ENCODE data around the gene F5.

Gene F5

DNA sequence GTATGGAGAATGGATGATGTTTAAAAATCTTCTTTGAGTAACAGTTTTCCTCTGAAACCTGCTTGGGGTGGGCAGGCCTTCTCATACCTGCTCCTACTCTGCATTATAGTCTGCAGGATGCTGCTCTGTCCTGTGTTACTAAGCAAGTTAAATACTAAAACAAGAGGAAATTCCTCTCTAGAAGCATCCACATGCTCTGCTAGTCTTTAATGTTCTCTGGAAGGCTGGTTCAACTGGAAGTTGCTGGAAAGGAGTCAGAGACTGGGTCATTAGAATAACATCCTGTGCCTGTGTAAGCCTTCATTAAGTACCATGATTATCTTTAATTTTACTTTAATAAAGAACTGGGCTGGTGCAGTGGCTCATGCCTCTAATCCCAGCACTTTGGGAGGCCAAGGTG is 37.8 kb upstream of the F5 start:
- no peak overlapping the region for H3K4me3 ChIP-seq (replicated peaks in 1 of 2; ENCODE audit: low read depth in 2 of 2, low read length in 2 of 2)
- no peak for DNase-seq (ENCODE audit: low read depth in 2 of 2)
- TF ChIP-seq, protein P1, sequence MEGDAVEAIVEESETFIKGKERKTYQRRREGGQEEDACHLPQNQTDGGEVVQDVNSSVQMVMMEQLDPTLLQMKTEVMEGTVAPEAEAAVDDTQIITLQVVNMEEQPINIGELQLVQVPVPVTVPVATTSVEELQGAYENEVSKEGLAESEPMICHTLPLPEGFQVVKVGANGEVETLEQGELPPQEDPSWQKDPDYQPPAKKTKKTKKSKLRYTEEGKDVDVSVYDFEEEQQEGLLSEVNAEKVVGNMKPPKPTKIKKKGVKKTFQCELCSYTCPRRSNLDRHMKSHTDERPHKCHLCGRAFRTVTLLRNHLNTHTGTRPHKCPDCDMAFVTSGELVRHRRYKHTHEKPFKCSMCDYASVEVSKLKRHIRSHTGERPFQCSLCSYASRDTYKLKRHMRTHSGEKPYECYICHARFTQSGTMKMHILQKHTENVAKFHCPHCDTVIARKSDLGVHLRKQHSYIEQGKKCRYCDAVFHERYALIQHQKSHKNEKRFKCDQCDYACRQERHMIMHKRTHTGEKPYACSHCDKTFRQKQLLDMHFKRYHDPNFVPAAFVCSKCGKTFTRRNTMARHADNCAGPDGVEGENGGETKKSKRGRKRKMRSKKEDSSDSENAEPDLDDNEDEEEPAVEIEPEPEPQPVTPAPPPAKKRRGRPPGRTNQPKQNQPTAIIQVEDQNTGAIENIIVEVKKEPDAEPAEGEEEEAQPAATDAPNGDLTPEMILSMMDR (IDR thresholded peaks at IDR 0.05; ENCODE audit: low read depth, low read length), result no peak

DNA sequence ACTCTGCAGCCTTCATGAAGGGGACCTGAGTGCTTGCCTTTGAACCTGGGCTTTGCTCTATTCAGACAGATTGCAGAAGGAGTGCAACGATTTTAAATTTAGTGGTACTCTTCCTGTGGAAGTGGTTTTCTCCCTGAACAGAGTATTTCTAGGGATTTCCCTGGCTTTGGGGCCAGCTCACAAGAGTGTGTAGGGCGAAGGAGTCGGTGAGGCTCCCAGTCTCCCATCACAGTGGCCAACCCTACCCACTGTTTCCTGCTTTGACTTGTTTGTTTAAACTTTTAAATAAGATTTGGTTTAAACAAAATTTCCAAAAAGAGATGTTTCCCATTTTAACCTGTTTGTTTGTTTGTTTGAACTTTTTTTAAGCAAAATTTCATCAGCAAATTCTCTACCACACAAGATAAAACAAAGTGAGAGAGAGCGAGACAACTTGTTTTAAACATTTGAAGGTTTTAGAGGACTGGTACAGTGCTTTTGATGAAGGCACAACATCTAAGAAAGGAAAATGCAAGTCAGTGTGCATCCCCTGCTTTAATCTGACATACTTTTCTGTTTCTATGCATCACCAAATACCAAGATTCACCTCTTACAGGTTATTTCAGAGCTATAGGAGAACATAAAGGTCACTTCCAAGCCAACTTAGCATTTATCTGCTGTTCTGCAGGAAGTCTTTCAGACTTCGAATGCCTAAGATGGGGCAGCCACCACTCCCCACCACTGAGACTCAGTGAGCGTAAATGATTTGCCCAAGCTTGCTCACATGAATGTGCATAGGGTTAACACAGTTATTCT is 37.0 kb upstream of the F5 start:
- DNase-seq (ENCODE audit: low read depth in 2 of 2), result no peak
- no peak overlapping the region for H3K4me3 ChIP-seq (replicated peaks in 1 of 2; ENCODE audit: low read depth in 2 of 2, low read length in 2 of 2)
- TF ChIP-seq, protein P1 (IDR thresholded peaks at IDR 0.05; ENCODE audit: low read depth, low read length), result no peak

DNA sequence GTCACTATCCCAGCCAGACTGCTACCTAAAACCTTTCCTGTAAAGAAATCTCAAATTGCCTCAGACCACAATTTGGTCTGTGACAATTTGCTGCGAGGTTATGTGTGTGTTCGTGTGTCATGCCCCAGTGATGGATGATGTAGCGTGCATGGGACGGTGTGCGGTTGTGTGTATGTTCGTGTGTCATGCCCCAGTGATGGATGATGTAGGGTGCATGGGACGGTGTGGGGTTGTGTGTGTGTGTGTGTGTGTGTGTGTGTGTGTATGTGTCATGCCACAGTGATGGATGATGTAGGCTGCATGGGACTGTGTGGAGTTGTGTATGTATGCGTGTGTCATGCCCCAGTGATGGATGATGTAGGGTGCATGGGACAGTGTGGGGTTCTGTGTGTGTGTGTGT is 34.3 kb upstream of the F5 start:
- TF ChIP-seq, protein P1 (IDR thresholded peaks at IDR 0.05; ENCODE audit: low read depth, low read length), result no peak
- H3K4me3 ChIP-seq (replicated peaks in 1 of 2; ENCODE audit: low read depth in 2 of 2, low read length in 2 of 2), result no peak overlapping the region
- DNase-seq (ENCODE audit: low read depth in 2 of 2), result no peak

DNA sequence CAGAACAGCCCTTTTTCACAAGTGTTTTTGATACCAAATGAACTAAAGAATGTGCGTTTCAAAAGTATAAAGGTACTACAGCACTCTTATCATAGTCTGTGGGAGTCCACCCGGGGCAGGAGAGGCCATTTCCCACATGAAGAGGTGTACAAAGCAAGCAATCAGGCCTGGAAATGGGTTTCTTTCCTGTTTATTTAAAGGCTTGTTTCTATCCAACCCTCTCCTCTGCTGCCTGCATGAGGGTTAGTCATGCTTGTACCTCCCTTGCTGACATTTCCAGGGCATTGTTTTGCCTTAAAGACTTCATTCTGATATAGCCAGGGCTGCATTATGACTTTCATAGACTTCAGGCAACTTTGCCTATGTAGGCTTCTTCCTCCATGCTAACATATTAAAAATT is 32.1 kb upstream of the F5 start:
- peak in 1 of 2 donors; percentile 17 for DNase-seq (ENCODE audit: low read depth in 2 of 2)
- H3K4me3 ChIP-seq (replicated peaks in 1 of 2; ENCODE audit: low read depth in 2 of 2, low read length in 2 of 2), result no peak overlapping the region
- TF ChIP-seq, protein P1 (IDR thresholded peaks at IDR 0.05; ENCODE audit: low read depth, low read length), result no peak

DNA sequence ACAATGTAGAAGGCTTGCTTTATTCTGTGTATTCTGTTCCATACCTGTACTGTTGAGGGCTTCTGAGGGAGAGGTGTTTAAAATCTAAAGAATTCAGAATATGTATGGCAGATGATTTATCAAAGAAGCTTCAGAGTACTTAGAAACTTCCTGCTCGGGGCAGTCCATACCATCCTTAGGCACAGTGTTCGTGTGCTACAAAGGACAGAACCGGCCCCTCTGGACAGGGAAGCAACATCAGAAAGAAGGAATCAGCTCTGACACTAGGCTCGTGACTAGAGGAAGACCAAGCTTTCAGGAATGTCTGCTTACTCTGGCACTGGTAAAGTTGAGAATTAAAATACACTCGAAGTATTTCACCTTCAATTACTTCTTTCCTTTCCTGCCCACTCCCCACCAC is 29.5 kb upstream of the F5 start:
- TF ChIP-seq, protein P1 (IDR thresholded peaks at IDR 0.05; ENCODE audit: low read depth, low read length), result no peak
- H3K4me3 ChIP-seq (replicated peaks in 1 of 2; ENCODE audit: low read depth in 2 of 2, low read length in 2 of 2), result no peak overlapping the region
- no peak for DNase-seq (ENCODE audit: low read depth in 2 of 2)

DNA sequence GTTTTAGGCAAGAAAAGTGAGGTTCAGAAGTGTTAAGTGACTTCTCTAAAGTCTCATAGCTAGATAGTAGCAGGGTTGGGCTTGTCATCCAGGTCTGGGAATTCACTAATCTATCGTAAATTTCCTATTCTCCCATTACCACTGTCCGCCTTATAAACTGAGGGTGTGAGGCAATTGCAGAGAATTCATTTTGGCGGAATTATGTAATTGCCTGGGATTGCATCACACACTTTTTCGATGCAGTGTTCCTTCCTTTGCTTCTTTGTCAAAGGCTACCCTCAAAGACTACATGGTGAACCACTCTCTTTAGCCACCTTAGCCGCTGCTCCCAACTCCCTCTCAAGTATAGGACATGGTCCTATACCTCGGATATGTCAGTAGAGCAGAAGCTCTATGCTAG is 24.6 kb upstream of the F5 start:
- no peak for DNase-seq (ENCODE audit: low read depth in 2 of 2)
- TF ChIP-seq, protein P1 (IDR thresholded peaks at IDR 0.05; ENCODE audit: low read depth, low read length), result no peak
- H3K4me3 ChIP-seq (replicated peaks in 1 of 2; ENCODE audit: low read depth in 2 of 2, low read length in 2 of 2), result no peak overlapping the region

DNA sequence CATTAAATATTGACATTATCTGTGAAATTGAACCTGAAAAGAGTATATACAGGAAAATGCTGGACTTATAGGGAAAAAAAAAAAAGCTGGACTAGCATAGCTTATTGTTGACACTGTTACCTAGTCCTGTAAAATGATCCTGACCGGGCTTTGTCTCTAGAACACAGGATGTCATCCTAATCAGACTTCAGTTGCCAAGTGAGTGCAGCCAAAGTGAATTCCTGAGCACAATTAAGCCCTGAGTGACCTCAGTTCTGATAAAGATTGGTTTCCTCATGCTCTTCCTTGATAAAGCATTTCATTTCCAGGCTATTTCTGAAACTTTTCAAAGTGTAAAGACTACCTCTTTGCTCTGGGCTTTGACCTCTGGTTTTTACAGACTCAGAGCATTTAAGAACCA is 23.8 kb upstream of the F5 start:
- DNase-seq (ENCODE audit: low read depth in 2 of 2), result no peak
- TF ChIP-seq, protein P1 (IDR thresholded peaks at IDR 0.05; ENCODE audit: low read depth, low read length), result no peak
- H3K4me3 ChIP-seq (replicated peaks in 1 of 2; ENCODE audit: low read depth in 2 of 2, low read length in 2 of 2), result no peak overlapping the region
